Hippocampal formation (tissue), 2 donors: ENCODE results near the gene CCDC92B.

Experiments used
- DNase-seq, 2 donors: peaks; one replicate each; lab custom pipeline; 2025; lab: John Stamatoyannopoulos, UW

The CCDC92B gene

GRCh38 chr17:2721603-2722002 lies 27.8 kb downstream of the CCDC92B start:
- no peak for DNase-seq

DNA sequence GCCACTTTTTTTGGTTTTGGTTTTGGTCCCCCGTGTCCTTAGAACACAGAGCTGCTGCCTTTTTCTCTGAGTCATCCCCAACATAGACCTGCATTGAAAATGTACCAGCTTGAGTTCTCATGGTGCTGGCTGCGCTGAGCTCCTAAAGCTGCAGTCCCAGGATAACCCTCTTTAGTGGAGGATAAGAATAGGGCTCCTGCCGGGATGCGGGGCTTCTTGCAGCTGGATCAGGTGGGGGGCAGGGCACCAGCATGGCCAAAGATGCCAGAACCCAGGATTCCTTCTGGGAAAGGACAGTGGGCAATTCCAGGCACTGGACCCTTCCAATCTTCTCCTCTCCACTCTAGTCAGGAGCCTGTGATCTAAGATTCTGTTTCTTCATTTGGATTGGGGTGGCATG lies 29.6 kb downstream of the CCDC92B start:
- peak in 1 of 2 donors; percentile 2 for DNase-seq

- DNase-seq: no peak
Observed at GRCh38 chr17:2718150-2718938, 31.1 kb downstream of the CCDC92B start.

- DNase-seq: no peak
Observed at GRCh38 chr17:2716649-2717048, 32.8 kb downstream of the CCDC92B start.

- no peak for DNase-seq
Observed at GRCh38 chr17:2713881-2714280, 35.6 kb downstream of the CCDC92B start.

DNA sequence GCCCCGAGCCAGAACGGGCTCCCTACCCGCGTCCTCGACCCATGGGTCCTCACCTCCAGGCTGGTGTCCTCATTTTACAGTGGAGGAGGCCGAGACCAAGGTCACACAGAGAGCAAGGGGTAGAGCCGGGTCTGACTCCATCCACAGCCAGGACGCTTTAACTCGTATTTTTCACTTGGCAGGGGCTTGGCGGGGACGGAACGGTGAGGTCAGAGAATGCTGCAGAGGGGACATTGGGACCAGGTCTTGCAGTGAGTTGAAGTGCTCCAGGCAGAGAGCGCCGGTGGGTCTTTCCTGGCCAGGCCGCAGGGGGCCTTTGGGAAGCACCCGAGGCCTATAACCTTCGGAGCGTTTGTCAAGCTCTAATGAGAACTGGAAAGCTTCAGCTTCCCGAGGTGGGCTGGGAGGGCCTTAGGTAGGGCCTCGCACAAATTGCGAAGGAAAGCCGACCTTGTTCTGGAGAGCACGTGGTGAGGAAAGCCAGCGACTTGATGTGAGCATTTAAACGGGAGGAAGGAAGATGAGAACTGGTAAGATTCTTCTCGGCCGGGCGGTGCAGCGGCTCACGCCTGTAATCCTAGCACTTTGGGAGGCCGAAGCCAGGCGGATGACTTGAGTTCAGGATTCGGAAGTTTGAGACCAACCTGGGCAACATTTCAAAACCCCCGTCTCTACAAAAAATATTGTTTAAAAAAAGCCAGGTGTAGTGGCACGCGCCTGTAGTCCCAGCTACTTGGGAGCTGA lies 37.0 kb downstream of the CCDC92B start:
- no peak for DNase-seq

DNA sequence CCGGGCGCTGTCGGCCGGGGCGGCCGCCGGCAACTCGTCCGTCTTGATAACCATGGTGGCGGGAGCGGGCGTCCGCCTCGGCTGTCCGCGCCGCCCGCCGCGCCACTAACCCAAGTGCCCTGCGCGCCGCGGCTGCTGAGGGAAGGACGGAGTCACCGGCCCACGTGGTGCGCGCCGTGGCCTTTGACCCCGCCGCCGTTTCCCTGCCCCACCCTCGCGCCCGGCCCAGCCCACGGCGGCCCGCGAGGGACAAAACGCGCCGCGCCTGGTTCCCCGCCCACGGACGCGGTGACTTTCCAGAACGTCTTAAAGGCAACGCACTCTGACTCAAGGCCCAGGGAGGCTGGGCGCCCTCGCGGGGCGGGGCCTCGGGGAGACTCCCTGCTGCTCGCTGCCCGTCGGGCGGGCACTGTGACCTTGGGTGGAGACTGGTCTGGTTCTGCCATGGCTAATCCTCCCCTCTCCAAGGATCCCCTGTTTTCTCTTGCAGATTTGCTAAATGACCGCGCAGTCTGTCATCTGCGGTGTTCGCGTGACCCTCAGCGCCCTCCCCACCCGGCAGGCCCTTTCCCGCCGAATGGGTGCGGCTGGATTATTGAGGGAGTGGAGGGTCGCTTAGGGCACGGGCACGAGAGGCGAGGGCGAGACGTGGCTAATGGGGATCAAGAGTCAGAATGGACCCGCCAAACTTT lies 37.7 kb downstream of the CCDC92B start, which contains the start of gene CLUH:
TSS of gene CLUH (minus strand) at position 157 of the 692 bp plus-strand sequence. CDS start at position 54, 103 bp downstream.
- peak; percentile 90 to 94 for DNase-seq

- DNase-seq: no peak
Observed at GRCh38 chr17:2710803-2711607, 38.4 kb downstream of the CCDC92B start.

- no peak for DNase-seq
Observed at GRCh38 chr17:2710071-2710802, 39.2 kb downstream of the CCDC92B start.

GRCh38 chr17:2709183-2709661 lies 40.2 kb downstream of the CCDC92B start:
- DNase-seq: no peak

GRCh38 chr17:2708585-2709182 lies 40.8 kb downstream of the CCDC92B start:
- DNase-seq: no peak

GRCh38 chr17:2707721-2708584 lies 41.5 kb downstream of the CCDC92B start:
- peak; percentile 21 to 56 for DNase-seq

- DNase-seq: no peak
Observed at GRCh38 chr17:2706911-2707510, 42.4 kb downstream of the CCDC92B start.

- DNase-seq: no peak
Observed at GRCh38 chr17:2705888-2706795, 43.3 kb downstream of the CCDC92B start.

DNA sequence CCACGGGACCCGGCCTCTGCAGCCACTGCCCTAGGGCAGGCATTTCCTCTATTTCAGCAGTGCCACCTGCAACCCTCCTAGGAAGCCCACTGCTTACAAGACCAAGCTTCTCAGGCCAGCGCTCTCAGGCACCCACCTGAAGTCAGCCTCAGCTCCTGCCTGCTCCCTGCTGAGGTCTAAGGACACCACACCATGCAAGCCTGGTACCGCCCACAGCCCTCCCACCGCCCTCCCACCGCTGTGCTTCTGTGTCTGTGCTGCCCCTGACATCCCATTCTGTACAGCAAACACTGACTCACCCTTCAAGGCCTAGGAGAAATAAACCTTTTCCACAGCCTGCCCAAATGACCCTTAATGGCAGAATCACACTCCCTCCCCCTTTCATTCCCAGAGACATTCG lies 44.2 kb downstream of the CCDC92B start:
- DNase-seq: no peak

DNA sequence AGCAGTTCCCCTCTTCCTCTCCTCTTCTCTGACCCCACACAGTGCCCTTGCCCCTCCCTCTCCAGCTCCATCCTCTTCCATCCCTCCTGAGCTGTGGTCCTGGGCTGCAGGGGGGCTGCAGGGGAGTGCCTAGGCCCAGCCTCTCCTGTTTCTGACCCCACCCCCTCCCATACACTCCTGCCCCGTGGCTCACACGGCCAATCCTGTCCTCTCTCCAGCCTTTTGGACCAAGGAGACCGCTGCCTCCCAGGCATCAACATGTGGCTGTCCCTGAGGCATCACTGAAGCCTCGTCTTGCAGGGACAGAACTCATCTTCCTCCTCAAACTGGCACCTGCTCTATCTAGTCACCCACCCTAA lies 44.6 kb downstream of the CCDC92B start:
- DNase-seq: no peak

DNA sequence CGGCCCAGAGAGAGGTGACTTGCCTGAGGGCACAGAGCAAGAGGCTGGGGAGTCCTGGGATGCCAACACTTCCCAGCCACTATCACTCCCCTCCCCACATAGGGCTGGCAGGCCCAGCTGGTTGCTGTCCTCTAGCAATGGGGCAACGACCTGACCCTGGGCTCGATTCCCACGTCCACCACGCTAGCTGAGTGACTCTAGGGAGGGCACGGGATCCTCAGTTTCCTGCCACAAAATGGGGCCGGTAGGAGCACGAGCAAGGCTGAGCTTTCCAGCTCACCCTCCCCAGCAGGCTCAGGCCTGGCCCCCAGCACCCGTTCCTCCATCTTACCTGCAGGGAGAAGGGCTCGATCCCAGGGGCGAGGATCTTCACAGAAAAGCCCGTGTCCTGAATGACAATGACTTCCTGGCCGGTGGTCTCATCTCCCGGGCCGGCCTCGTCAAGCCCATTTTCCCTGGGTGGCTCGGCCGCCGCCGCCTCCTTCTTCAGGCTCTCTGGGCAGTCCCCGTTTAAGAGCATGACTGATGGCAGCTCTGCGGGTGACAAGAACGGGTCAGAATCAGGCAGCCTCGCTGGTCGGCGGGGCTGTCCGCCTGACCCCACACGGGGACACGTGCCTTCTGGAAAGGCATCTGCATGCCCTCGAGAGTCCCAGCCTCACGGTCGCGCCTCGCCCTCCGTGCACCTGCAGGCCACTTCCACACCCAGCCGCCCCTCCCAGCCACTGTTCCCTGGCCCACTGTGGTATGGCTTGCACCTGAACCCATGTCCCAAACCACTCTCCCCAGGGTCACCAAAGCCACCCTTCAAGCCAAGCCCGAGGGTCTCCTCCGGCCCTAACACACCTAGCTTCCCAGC lies 45.2 kb downstream of the CCDC92B start:
- no peak for DNase-seq
